ENCODE data around the gene ATP5F1C.

Gene ATP5F1C

DNA sequence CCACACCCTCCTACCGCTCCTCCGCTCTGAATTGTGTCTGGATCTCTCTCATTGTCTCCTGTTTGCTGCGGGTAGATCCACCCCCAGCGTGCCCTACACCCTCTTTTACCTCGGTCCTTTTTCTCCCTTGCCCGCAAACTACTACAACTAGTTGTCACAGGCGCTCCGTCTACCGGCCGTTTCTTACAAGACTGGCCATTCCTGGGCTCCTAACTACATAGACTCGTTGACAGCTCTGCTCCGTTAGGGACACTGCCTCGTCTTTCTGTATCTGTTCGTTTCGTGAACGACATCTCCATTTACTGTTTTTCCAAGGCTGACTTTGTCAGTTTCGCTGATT, 31.1 kb downstream of the ATP5F1C start:
- FAIRE-seq, result no peak
- no peak for TF ChIP-seq POLR2AphosphoS5 (IDR thresholded peaks at IDR 0.05; ENCODE audit: low read depth, low read length)
- no peak for TF ChIP-seq TAF1 (IDR thresholded peaks at IDR 0.05; ENCODE audit: borderline replicate concordance, low read depth, low read length)
- no peak for TF ChIP-seq POLR2A (IDR thresholded peaks at IDR 0.05; ENCODE audit: low read depth, low read length)
- DNase-seq (ENCODE audit: insufficient read length), result peak; percentile 10

DNA sequence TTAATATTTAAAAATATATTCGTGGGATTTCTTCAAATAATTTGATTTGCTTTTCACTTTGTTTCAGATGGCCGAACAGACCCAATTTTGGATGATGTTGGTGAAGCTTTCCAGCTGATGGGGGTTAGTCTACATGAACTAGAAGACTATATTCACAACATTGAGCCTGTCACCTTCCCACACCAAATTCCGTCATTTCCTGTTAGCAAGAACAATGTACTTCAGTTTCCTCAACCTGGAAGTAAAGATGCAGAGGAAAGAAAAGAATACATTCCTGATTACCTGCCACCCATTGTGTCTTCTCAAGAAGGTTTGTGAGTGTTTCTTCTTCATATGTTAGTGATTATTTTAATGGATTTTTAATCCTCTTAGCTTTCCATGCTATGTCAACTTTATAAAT, 36.3 kb downstream of the ATP5F1C start:
- no peak for DNase-seq (ENCODE audit: insufficient read length)
- no peak for TF ChIP-seq TAF1 (IDR thresholded peaks at IDR 0.05; ENCODE audit: borderline replicate concordance, low read depth, low read length)
- TF ChIP-seq POLR2A (IDR thresholded peaks at IDR 0.05; ENCODE audit: low read depth, low read length), result no peak
- TF ChIP-seq POLR2AphosphoS5 (IDR thresholded peaks at IDR 0.05; ENCODE audit: low read depth, low read length), result no peak
- FAIRE-seq, result no peak

DNA sequence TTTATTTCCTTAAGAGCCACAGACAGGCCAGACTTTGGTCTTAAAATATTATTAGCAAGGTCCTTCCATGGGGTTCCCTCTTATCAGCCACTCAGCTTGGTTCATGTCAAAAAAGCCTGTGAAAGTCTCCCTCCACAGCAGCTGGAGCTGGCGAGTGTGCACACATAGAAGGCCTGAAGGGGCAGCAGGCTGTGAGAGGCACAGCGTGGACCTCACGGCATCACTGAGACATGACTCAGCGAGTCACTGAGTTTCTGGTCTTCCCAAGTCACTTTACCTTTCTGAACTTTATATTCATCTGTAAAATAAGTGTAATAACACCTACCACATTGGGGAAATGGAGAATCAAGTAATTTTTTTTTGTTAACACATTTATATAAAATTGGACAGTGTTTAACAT, 39.0 kb downstream of the ATP5F1C start:
- FAIRE-seq (no peak), DNase-seq (ENCODE audit: insufficient read length) (no peak)
- no peak for TF ChIP-seq POLR2AphosphoS5 (IDR thresholded peaks at IDR 0.05; ENCODE audit: low read depth, low read length)
- no peak for TF ChIP-seq TAF1 (IDR thresholded peaks at IDR 0.05; ENCODE audit: borderline replicate concordance, low read depth, low read length)
- TF ChIP-seq POLR2A (IDR thresholded peaks at IDR 0.05; ENCODE audit: low read depth, low read length), result no peak

DNA sequence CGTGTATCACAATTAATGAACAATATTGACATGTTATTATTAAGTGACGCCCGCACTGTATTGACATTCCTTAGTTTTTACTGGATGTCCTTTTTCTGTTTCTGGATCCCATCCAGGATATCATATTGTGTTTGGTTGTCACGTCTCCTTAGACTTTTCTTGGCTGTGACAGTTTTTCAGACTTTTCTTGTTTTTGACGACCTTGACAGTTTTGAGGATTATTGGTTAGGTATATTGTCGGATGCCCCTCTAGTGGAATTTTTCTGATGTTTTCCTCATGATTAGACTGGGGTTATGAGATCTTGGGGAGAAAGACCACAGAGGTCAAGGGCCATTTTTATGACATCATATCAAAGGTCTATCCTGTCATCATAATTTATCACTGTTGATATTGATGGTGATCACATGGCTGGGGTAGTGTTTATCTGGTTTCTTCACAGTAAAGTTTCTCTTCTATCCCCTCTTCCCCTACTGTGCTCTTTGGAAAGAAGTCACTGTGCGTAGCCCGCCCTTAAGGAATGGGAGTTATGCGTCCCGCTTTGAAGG, 41.4 kb downstream of the ATP5F1C start:
- FAIRE-seq, result no peak
- no peak for DNase-seq (ENCODE audit: insufficient read length)
- no peak for TF ChIP-seq TAF1 (IDR thresholded peaks at IDR 0.05; ENCODE audit: borderline replicate concordance, low read depth, low read length)
- no peak for TF ChIP-seq POLR2AphosphoS5 (IDR thresholded peaks at IDR 0.05; ENCODE audit: low read depth, low read length)
- no peak for TF ChIP-seq POLR2A (IDR thresholded peaks at IDR 0.05; ENCODE audit: low read depth, low read length)

DNA sequence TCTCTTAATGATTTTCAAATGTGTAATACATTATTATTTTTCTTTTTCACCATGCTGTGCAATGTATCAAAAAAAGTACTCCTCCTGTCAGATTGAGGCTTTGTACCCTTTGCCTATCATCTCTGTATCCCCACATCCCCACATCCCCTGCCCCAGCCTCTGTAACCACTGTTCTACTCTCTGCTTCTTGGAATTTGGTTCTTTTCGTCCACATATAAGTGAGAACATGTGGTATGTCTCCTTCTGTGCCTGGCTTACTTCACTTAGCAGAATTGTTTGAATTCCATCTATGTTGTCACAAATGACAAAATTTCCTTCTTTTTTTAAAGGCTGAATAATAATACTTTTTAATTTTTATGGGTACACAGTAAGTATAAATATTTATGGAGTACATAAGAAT, 44.1 kb downstream of the ATP5F1C start:
- TF ChIP-seq TAF1 (IDR thresholded peaks at IDR 0.05; ENCODE audit: borderline replicate concordance, low read depth, low read length), result no peak
- TF ChIP-seq POLR2A (IDR thresholded peaks at IDR 0.05; ENCODE audit: low read depth, low read length), result no peak
- no peak for TF ChIP-seq POLR2AphosphoS5 (IDR thresholded peaks at IDR 0.05; ENCODE audit: low read depth, low read length)
- DNase-seq (ENCODE audit: insufficient read length) (no peak), FAIRE-seq (no peak)

DNA sequence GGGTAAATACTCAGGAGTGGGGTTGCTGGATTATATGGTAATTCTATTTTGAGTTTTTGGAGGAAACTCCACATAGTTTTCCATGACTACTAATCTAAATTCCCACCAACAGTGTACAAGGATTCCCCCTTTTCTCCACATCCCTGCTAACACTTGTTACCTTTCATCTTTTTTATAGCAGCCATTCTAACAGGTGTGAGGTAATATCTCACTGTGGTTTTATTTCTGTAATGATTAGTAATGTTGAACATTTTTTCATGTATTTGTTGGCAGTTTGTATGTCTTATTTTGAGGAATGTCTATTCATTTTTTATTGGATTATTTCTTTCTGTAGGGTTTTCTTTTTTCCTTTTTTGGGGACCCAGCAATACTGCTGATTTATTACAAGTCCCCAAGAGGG, 45.2 kb downstream of the ATP5F1C start:
- no peak for FAIRE-seq

DNA sequence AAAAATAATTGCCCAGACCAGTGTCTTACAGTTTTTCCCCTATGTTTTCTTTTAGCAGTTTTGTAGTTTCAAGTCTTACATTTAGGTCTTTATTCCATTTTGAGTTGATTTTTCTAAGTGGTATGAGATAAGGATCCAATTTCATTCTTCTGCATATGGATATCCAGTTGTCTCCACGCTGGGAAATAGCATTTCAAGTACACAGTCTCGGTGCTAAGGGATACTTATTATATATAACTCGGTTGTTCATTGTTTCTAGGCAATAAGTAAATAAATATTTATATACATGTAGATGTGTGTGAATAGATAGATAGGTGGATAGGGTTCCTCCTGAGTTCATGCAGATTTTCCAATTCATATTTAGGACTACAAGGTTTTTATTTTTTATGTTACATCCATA, 46.3 kb downstream of the ATP5F1C start:
- TF ChIP-seq POLR2AphosphoS5 (IDR thresholded peaks at IDR 0.05; ENCODE audit: low read depth, low read length) (no peak), POLR2A (IDR thresholded peaks at IDR 0.05; ENCODE audit: low read depth, low read length) (no peak), TAF1 (IDR thresholded peaks at IDR 0.05; ENCODE audit: borderline replicate concordance, low read depth, low read length) (no peak)
- no peak for FAIRE-seq
- DNase-seq (ENCODE audit: insufficient read length), result no peak

More for the DNA sequence above, 45.2 kb downstream of the ATP5F1C start:
- TF ChIP-seq TAF1 (IDR thresholded peaks at IDR 0.05; ENCODE audit: borderline replicate concordance, low read depth, low read length) (no peak), POLR2AphosphoS5 (IDR thresholded peaks at IDR 0.05; ENCODE audit: low read depth, low read length) (no peak), POLR2A (IDR thresholded peaks at IDR 0.05; ENCODE audit: low read depth, low read length) (no peak)
- DNase-seq (ENCODE audit: insufficient read length), result no peak

DNA sequence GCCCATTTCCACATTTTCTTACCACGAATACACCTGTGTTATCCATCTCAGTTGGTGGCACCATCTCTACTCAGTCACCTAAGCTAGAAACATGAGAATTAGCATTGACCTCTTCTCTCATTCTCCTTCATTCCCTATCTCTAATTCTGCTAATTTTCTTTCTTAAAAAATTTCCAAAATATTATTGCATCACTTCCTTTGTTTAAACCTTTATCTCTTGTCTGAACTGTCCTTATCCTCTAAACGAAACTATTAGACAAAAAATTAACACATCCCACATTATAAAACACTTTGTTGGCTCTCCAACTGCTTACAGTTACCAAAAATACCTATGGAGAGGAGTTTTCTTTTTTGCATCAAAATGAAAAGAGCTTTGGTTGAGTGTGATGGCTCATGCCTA, 48.6 kb downstream of the ATP5F1C start:
- DNase-seq (ENCODE audit: insufficient read length) (no peak), FAIRE-seq (no peak)
- no peak for TF ChIP-seq POLR2AphosphoS5 (IDR thresholded peaks at IDR 0.05; ENCODE audit: low read depth, low read length)
- no peak for TF ChIP-seq POLR2A (IDR thresholded peaks at IDR 0.05; ENCODE audit: low read depth, low read length)
- TF ChIP-seq TAF1 (IDR thresholded peaks at IDR 0.05; ENCODE audit: borderline replicate concordance, low read depth, low read length), result no peak

DNA sequence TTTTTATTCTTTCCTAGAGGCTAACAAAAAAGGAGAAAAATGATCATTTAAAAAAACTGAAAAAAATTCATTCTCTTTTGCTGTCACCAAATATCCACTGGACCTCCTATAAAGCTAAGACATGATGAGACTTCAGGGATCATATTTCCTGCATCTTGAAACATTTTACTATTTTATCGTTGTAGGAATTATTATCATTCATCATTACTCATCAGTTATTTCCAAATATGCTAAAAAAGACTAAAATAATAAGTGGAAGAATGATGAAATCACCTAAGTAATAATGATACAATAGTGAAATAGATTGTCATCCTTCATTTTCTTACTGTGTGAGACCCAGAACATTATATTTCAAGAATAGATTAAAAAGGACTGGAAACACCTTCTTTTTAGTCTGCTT, 58.6 kb downstream of the ATP5F1C start:
- DNase-seq (ENCODE audit: insufficient read length), result no peak
- TF ChIP-seq TAF1 (IDR thresholded peaks at IDR 0.05; ENCODE audit: borderline replicate concordance, low read depth, low read length), result no peak
- TF ChIP-seq POLR2A (IDR thresholded peaks at IDR 0.05; ENCODE audit: low read depth, low read length), result no peak

DNA sequence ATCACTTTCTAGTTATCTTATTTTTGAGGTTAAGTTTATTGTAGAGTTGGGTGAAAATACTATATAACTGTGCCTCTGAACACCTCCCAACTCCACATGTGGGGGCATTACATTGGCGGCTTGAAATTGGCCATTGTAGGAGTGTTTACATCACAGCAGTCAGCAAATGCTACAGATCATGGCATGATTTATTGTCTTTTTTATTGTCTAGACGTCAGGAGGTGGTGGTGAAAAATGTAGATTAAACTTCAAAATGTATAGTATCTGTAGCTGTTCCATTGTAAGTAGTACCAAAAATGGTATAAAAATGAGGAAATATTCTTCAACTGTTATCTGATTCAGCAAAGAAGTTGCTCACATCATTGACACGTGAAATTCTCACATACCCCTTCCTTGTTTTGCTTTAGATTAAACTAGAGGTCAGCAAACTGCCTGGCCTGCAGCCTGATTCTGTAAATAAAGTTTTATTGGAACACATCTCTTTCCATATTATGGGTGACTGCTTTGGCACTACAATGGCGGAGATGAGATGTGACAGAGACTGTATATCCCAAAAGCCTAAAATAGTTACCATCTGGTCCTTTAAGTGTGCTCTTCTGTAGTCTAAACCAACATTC, 65.4 kb downstream of the ATP5F1C start:
- no peak for FAIRE-seq
- no peak for DNase-seq (ENCODE audit: insufficient read length)
- TF ChIP-seq POLR2A (IDR thresholded peaks at IDR 0.05; ENCODE audit: low read depth, low read length), result no peak
- no peak for TF ChIP-seq POLR2AphosphoS5 (IDR thresholded peaks at IDR 0.05; ENCODE audit: low read depth, low read length)
- no peak for TF ChIP-seq TAF1 (IDR thresholded peaks at IDR 0.05; ENCODE audit: borderline replicate concordance, low read depth, low read length)

More for the DNA sequence above, 58.6 kb downstream of the ATP5F1C start:
- FAIRE-seq, result no peak

DNA sequence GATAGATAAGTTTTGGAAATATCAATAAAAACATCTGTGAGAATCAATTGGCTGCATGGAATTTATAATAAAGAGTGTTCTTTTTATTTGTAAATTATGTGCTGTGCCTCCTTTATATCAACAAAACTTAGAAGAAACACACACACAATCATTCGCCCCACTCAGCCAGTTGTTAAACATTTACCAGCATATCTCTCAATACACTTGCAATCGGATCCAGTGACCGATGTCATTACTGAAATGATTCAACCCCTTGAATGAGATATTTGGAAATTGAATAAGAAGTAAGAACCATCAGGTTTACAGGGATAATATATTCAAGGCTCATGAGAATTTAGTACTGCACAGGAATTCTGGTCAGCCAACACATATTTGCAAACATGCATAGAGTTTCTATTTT, 65.9 kb downstream of the ATP5F1C start:
- FAIRE-seq (no peak), DNase-seq (ENCODE audit: insufficient read length) (no peak)
- TF ChIP-seq POLR2AphosphoS5 (IDR thresholded peaks at IDR 0.05; ENCODE audit: low read depth, low read length), result no peak
- TF ChIP-seq TAF1 (IDR thresholded peaks at IDR 0.05; ENCODE audit: borderline replicate concordance, low read depth, low read length), result no peak
- no peak for TF ChIP-seq POLR2A (IDR thresholded peaks at IDR 0.05; ENCODE audit: low read depth, low read length)

DNA sequence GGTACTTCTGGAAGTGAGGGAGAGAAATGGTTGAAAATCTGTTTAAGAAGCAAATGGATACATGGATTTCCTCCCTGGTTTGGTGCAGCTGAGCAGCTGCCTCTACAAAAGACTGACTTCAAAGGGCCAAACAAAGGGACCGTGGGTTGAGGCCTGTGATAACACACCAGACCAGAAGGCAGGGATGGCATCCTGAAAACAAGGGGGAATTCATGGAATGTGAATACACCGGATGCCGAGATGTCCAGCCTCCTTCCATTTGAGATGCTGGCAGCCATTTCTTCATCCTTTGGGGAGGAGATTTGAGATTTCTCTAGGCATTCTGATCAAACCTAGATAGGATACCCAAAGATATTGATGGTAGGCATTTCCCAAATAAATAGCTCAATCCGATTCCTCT, 67.2 kb downstream of the ATP5F1C start:
- TF ChIP-seq TAF1 (IDR thresholded peaks at IDR 0.05; ENCODE audit: borderline replicate concordance, low read depth, low read length) (no peak), POLR2AphosphoS5 (IDR thresholded peaks at IDR 0.05; ENCODE audit: low read depth, low read length) (no peak), POLR2A (IDR thresholded peaks at IDR 0.05; ENCODE audit: low read depth, low read length) (no peak)
- DNase-seq (ENCODE audit: insufficient read length), result no peak
- FAIRE-seq, result no peak

Measured in GM12892 (cell line).